Measurements from ENCODE around the gene STPG2. TPM values are rescaled to one million over a fixed set of nuclear protein-coding genes. Genes with fewer than 3 reads are reported as not detected.
"Not testable (repeated sequence)": the region's sequence is repeated elsewhere in the genome, so short reads cannot be mapped to it uniquely, and the experiment has no call there.

Gene STPG2
- total RNA-seq, 2 donors from 2014 or later, result 0.13 to 0.53 TPM

DNA sequence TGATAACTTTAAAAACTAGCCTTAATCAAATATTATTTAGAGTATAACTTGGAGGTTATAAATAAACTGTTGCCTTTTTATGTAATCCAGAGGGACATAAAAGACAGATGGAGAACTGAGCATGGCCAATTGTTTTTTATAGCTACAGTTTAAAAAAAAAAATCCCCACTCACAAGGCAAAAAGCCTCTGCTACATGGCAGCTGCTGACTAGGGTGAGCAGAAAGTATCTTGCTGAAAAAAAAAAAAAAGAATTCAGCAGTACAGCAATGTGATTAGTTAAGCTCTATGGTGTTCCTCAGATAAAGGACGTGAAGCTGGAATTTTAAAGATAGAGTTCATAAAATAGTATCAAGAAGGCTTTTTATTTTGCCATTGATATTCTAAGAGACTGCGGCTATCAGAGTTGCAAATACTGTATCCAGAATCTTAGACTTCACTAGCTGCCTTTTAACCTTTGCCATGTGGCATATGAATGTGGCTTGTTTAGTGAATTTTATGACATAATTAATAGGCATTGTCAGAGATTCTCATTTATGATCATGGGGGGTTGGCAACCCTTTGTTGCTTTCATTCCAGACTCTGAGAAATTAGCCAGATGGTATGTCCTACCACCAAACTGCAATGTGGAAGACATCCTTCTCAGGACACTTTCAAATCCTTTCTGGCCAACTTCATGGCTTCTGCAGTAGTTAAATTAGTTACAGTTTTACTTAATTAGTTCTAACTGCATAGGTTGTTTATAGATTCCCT is 498.0 kb downstream of the STPG2 start:
- H3K27ac Mint-ChIP-seq, result no peak overlapping the region

DNA sequence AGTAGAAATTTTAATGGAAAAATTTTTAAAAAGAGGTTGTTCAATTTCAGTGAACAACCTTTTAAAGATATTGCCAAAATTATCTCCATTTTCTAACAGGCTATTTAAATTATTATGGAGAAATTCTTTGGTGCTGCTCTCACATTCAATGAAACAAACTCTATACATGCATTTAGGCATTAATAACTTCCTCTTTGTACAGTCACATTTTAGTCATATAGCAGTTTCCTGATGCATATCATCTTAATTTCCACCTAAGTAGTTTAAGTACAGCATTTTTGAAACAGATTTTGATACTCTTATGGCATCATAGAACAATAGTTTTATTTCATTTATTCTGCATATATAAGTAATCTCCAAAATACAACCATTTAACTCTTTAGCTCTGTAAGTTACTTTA is 500.1 kb downstream of the STPG2 start:
- Mint-ChIP-seq H3K4me3 (no peak overlapping the region), H3K27ac (no peak overlapping the region), H3K9me3 (peaks cover 1% of the 10 kb centered on the region), H3K27me3 (ENCODE audit: insufficient read depth) (no peaks in the 10 kb centered on the region), H3K36me3 (ENCODE audit: low read depth) (no peaks in the 10 kb centered on the region), H3K4me1 (no peaks in the 10 kb centered on the region)
- H3K36me3 ChIP-seq (ENCODE audit: control insufficient read depth, insufficient read depth, low read length), result no peaks in the 10 kb centered on the region
- no peak overlapping the region for H3K4me3 ChIP-seq (ENCODE audit: low read length)
- no peaks in the 10 kb centered on the region for H3K9me3 ChIP-seq (ENCODE audit: control insufficient read depth, low read length)
- no peaks in the 10 kb centered on the region for H3K27me3 ChIP-seq (ENCODE audit: control insufficient read depth, insufficient read depth, low read length, poor library complexity, severe bottlenecking)
- H3K4me1 ChIP-seq (ENCODE audit: control insufficient read depth, insufficient read depth, low read length), result no peaks in the 10 kb centered on the region
- TF ChIP-seq, protein P1, sequence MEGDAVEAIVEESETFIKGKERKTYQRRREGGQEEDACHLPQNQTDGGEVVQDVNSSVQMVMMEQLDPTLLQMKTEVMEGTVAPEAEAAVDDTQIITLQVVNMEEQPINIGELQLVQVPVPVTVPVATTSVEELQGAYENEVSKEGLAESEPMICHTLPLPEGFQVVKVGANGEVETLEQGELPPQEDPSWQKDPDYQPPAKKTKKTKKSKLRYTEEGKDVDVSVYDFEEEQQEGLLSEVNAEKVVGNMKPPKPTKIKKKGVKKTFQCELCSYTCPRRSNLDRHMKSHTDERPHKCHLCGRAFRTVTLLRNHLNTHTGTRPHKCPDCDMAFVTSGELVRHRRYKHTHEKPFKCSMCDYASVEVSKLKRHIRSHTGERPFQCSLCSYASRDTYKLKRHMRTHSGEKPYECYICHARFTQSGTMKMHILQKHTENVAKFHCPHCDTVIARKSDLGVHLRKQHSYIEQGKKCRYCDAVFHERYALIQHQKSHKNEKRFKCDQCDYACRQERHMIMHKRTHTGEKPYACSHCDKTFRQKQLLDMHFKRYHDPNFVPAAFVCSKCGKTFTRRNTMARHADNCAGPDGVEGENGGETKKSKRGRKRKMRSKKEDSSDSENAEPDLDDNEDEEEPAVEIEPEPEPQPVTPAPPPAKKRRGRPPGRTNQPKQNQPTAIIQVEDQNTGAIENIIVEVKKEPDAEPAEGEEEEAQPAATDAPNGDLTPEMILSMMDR (conservative IDR thresholded peaks at IDR 0.05), result no peak
- H3K27ac ChIP-seq (ENCODE audit: low read depth, low read length), result no peak overlapping the region
- H3K9ac ChIP-seq (ENCODE audit: extremely low read depth, low read length, poor library complexity, severe bottlenecking), result no peak overlapping the region
- DNase-seq, result no peak

More for the DNA sequence above, 498.0 kb downstream of the STPG2 start:
- Histone ChIP-seq H3K27me3 (ENCODE audit: control insufficient read depth, insufficient read depth, low read length, poor library complexity, severe bottlenecking) (no peaks in the 10 kb centered on the region), H3K9me3 (ENCODE audit: control insufficient read depth, low read length) (no peaks in the 10 kb centered on the region), H3K4me3 (ENCODE audit: low read length) (no peak overlapping the region), H3K4me1 (ENCODE audit: control insufficient read depth, insufficient read depth, low read length) (no peaks in the 10 kb centered on the region), H3K36me3 (ENCODE audit: control insufficient read depth, insufficient read depth, low read length) (no peaks in the 10 kb centered on the region), H3K9ac (ENCODE audit: extremely low read depth, low read length, poor library complexity, severe bottlenecking) (no peak overlapping the region), H3K27ac (ENCODE audit: low read depth, low read length) (peak overlapping the region; percentile 53)
- DNase-seq, result no peak
- Mint-ChIP-seq H3K4me3 (no peak overlapping the region), H3K9me3 (no peaks in the 10 kb centered on the region), H3K36me3 (ENCODE audit: low read depth) (no peaks in the 10 kb centered on the region), H3K27me3 (ENCODE audit: insufficient read depth) (no peaks in the 10 kb centered on the region), H3K4me1 (no peaks in the 10 kb centered on the region)
- TF ChIP-seq, protein P1 (conservative IDR thresholded peaks at IDR 0.05), result no peak
- WGBS, 2 experiments (ENCODE audit: insufficient coverage in 1 of 2, insufficient read length in 1 of 2), result 92% methylated on average over 2 of the region's 2 CpGs; no CpG with 5 or more reads in 1 of the 2 experiments

DNA sequence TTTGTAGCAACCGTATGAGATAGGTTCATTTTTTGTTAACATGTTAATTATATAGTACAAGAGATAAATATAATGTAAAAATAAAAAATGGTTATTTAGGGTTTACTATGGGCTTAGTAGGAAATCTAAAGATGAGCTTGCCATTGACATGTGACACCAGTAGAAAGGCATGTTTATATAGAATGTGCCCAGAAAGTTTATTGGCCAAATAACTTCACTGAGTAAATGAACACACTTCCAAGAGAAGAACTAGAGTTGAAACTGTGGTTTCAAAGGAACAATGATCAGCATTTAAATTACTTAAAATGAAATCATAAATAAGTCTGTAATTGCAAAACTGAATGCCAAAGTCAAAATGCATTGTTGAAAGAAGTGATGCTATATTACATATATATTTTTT is 503.3 kb downstream of the STPG2 start:
- Mint-ChIP-seq H3K9me3 (peaks cover 8% of the 10 kb centered on the region), H3K36me3 (ENCODE audit: low read depth) (no peaks in the 10 kb centered on the region), H3K4me3 (no peak overlapping the region), H3K27me3 (ENCODE audit: insufficient read depth) (no peaks in the 10 kb centered on the region), H3K27ac (no peak overlapping the region), H3K4me1 (no peaks in the 10 kb centered on the region)
- Histone ChIP-seq H3K27ac (ENCODE audit: low read depth, low read length) (no peak overlapping the region), H3K9ac (ENCODE audit: extremely low read depth, low read length, poor library complexity, severe bottlenecking) (no peak overlapping the region), H3K4me1 (ENCODE audit: control insufficient read depth, insufficient read depth, low read length) (no peaks in the 10 kb centered on the region), H3K36me3 (ENCODE audit: control insufficient read depth, insufficient read depth, low read length) (no peaks in the 10 kb centered on the region), H3K9me3 (ENCODE audit: control insufficient read depth, low read length) (no peaks in the 10 kb centered on the region), H3K4me3 (ENCODE audit: low read length) (no peak overlapping the region), H3K27me3 (ENCODE audit: control insufficient read depth, insufficient read depth, low read length, poor library complexity, severe bottlenecking) (no peaks in the 10 kb centered on the region)
- no CpG with 5 or more reads among the region's 1 CpG for WGBS, 2 experiments (ENCODE audit: insufficient coverage in 1 of 2, insufficient read length in 1 of 2)
- DNase-seq, result no peak
- TF ChIP-seq, protein P1 (conservative IDR thresholded peaks at IDR 0.05), result no peak

DNA sequence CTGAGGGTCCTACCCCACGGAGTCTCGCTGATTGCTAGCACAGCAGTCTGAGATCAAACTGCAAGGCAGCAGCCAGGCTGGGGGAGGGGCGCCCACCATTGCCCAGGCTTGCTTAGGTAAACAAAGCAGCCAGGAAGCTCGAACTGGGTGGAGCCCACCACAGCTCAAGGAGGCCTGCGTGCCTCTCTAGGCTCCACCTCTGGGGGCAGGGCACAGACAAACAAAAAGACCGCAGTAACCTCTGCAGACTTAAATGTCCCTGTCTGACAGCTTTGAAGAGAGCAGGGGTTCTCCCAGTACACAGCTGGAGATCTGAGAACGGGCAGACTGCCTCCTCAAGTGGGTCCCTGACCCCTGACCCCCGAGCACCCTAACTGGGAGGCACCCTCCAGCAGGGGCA is 509.4 kb downstream of the STPG2 start:
- not testable (repeated sequence) for H3K27me3 Mint-ChIP-seq (ENCODE audit: insufficient read depth); H3K36me3 Mint-ChIP-seq (ENCODE audit: low read depth); H3K9ac ChIP-seq (ENCODE audit: extremely low read depth, low read length, poor library complexity, severe bottlenecking); H3K27ac ChIP-seq (ENCODE audit: low read depth, low read length); H3K4me1 ChIP-seq (ENCODE audit: control insufficient read depth, insufficient read depth, low read length); H3K9me3 ChIP-seq (ENCODE audit: control insufficient read depth, low read length); H3K9me3 Mint-ChIP-seq; H3K4me1 Mint-ChIP-seq; H3K36me3 ChIP-seq (ENCODE audit: control insufficient read depth, insufficient read depth, low read length); H3K4me3 ChIP-seq (ENCODE audit: low read length); DNase-seq; H3K27me3 ChIP-seq (ENCODE audit: control insufficient read depth, insufficient read depth, low read length, poor library complexity, severe bottlenecking)
- peak overlapping the region; percentile 92 for H3K27ac Mint-ChIP-seq
- 81% methylated on average over 8 of the region's 8 CpGs; no CpG with 5 or more reads in 1 of the 2 experiments for WGBS, 2 experiments (ENCODE audit: insufficient coverage in 1 of 2, insufficient read length in 1 of 2)
- H3K4me3 Mint-ChIP-seq, result peak overlapping the region; percentile 66
